Esophagus muscularis mucosa (tissue), 4 donors: Measurements from ENCODE around the gene RTRAF.

ENCODE experiments used
- EP300 ChIP-seq: sonication (generic); formaldehyde crosslinking; IDR thresholded peaks from one replicate; pipeline ENCODE4 v1.6.1; 2017; ENCODE audit warnings: antibody characterized with exemption
- POLR2A ChIP-seq: fragments of 450-650 bp; IDR thresholded peaks from one replicate; pipeline ENCODE4 v1.6.1; 2017; ENCODE audit warnings: antibody characterized with exemption, moderate library complexity, mild to moderate bottlenecking, low read depth
- POLR2AphosphoS5 ChIP-seq, 2 donors: sonication (generic); formaldehyde crosslinking; IDR thresholded peaks; one replicate each; pipeline ENCODE4 v1.6.1; 2017; ENCODE audit warnings: antibody characterized with exemption in 2 of 2
- TF ChIP-seq, protein P1 (sequence below), 3 experiments: fragments of 200-600 bp in 2 of 3; fragments of 450-650 bp in 1 of 3; sonication (generic) in 2 of 3; IDR thresholded peaks; one replicate each; pipeline ENCODE4 v1.5.1; 2017 to 2019; ENCODE audit warnings: antibody characterized with exemption in 3 of 3, mild to moderate bottlenecking in 2 of 3, moderate library complexity in 1 of 3

DNA sequence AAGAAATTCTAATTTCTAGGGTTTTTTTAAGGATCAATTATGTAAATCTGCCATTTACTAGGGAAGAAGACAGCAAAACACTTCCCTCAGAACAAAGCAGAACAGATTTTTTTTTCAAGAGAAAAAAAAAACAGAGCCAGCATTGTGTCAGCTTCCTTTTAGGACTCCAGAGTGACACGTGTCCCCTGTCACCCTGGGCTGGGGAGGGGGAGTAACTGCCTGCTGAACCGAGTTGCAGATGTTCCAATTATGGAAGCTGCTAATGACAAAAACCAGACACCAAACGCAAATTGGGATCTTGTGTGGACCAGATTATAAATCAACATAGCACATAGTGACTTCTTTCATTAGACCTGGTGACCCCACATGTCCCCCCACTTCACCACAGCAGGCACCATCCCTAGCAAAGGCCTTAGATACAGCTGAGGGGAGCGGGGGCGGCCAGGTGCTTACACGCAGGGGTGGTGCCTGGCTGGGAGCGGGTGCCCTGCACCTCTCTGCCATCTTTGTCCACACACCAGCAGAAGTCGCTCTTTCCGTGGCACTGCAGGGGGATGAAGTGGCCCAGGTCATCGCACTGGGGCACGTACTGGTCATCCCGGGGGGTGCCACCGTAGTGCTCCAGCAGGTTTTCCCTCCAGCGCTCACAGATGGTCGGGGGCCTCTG is 25.4 kb downstream of the RTRAF start:
- no peak for TF ChIP-seq POLR2A
- TF ChIP-seq, protein P1, sequence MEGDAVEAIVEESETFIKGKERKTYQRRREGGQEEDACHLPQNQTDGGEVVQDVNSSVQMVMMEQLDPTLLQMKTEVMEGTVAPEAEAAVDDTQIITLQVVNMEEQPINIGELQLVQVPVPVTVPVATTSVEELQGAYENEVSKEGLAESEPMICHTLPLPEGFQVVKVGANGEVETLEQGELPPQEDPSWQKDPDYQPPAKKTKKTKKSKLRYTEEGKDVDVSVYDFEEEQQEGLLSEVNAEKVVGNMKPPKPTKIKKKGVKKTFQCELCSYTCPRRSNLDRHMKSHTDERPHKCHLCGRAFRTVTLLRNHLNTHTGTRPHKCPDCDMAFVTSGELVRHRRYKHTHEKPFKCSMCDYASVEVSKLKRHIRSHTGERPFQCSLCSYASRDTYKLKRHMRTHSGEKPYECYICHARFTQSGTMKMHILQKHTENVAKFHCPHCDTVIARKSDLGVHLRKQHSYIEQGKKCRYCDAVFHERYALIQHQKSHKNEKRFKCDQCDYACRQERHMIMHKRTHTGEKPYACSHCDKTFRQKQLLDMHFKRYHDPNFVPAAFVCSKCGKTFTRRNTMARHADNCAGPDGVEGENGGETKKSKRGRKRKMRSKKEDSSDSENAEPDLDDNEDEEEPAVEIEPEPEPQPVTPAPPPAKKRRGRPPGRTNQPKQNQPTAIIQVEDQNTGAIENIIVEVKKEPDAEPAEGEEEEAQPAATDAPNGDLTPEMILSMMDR (IDR thresholded peaks at IDR 0.05) = no peak
- no peak for TF ChIP-seq POLR2AphosphoS5 (IDR thresholded peaks at IDR 0.05)
- no peak for TF ChIP-seq EP300
